HL-60 (cell line): Measurements from ENCODE around the gene DMD.

Experiments used
- TF ChIP-seq, protein P1 (sequence below): IDR thresholded peaks from one replicate; pipeline ENCODE4 v1.5.1; 2011; ENCODE audit warnings: low read length, control low read depth, inconsistent platforms; ENCODE audit not compliant: insufficient read depth
- TF ChIP-seq, protein P2 (sequence below): IDR thresholded peaks from 2 replicates; pipeline ENCODE4 v1.6.1; 2012; ENCODE audit warnings: low read depth; ENCODE audit not compliant: insufficient replicate concordance

DNA sequence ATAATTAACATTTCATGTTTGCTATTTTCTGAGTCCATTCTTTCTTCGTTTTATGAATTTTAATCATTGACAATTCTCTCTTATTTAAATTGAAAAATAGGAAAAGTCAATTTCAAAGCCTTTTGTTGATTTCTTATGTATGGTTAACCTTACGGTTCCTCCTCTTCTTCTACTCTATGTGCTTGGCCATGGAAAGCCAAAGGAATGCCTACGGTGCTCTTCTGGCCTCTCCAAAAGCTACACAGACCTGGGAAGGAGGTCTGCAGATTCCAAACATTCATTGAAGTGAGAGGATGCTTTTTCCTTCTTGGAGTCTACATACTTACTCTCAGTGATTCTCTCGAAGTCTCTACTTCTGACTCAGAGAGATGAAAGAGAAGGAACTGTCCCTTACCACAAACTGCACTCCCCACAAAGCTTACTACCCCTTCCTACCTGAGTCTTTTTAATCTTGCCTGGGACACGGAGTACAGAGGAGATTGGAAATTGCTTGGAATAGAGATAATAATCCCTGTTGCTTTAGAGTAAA is 1276.4 kb downstream of the DMD start:
- TF ChIP-seq, protein P1, sequence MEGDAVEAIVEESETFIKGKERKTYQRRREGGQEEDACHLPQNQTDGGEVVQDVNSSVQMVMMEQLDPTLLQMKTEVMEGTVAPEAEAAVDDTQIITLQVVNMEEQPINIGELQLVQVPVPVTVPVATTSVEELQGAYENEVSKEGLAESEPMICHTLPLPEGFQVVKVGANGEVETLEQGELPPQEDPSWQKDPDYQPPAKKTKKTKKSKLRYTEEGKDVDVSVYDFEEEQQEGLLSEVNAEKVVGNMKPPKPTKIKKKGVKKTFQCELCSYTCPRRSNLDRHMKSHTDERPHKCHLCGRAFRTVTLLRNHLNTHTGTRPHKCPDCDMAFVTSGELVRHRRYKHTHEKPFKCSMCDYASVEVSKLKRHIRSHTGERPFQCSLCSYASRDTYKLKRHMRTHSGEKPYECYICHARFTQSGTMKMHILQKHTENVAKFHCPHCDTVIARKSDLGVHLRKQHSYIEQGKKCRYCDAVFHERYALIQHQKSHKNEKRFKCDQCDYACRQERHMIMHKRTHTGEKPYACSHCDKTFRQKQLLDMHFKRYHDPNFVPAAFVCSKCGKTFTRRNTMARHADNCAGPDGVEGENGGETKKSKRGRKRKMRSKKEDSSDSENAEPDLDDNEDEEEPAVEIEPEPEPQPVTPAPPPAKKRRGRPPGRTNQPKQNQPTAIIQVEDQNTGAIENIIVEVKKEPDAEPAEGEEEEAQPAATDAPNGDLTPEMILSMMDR: no peak
- TF ChIP-seq, protein P2, sequence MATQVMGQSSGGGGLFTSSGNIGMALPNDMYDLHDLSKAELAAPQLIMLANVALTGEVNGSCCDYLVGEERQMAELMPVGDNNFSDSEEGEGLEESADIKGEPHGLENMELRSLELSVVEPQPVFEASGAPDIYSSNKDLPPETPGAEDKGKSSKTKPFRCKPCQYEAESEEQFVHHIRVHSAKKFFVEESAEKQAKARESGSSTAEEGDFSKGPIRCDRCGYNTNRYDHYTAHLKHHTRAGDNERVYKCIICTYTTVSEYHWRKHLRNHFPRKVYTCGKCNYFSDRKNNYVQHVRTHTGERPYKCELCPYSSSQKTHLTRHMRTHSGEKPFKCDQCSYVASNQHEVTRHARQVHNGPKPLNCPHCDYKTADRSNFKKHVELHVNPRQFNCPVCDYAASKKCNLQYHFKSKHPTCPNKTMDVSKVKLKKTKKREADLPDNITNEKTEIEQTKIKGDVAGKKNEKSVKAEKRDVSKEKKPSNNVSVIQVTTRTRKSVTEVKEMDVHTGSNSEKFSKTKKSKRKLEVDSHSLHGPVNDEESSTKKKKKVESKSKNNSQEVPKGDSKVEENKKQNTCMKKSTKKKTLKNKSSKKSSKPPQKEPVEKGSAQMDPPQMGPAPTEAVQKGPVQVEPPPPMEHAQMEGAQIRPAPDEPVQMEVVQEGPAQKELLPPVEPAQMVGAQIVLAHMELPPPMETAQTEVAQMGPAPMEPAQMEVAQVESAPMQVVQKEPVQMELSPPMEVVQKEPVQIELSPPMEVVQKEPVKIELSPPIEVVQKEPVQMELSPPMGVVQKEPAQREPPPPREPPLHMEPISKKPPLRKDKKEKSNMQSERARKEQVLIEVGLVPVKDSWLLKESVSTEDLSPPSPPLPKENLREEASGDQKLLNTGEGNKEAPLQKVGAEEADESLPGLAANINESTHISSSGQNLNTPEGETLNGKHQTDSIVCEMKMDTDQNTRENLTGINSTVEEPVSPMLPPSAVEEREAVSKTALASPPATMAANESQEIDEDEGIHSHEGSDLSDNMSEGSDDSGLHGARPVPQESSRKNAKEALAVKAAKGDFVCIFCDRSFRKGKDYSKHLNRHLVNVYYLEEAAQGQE: no peak
